Stimulated activated CD4-positive, alpha-beta T cell treated with anti-CD3 and anti-CD28 coated beads, Interleukin-2, amount 100 ng/mL, for 4 hours (primary cell): ENCODE measurements around the gene DNAL4.

Source experiments
- DNase-seq: peaks from one replicate; pipeline ENCODE4 v3.0.0-alpha.2; 2020; ENCODE audit warnings: low read depth

The DNAL4 gene

DNA sequence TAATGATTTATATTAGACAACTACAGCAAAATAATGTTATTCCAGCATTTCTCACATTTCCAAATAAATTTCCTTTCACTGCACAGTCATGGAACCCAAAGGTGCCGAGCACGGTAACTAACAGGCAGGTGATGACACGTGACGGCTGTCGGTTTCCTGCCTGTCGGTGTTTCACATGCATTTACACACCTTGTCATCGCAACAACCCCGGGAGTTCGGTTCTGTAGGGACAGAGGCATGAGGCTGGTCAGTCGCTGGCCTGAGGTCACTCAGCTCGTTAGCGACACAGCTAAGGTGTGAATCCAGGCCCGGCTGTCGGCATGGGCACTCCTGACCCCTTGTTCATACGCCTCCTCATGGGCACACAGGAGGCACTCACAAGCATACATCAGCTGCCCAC is 9.9 kb downstream of the DNAL4 start:
- DNase-seq = no peak

DNA sequence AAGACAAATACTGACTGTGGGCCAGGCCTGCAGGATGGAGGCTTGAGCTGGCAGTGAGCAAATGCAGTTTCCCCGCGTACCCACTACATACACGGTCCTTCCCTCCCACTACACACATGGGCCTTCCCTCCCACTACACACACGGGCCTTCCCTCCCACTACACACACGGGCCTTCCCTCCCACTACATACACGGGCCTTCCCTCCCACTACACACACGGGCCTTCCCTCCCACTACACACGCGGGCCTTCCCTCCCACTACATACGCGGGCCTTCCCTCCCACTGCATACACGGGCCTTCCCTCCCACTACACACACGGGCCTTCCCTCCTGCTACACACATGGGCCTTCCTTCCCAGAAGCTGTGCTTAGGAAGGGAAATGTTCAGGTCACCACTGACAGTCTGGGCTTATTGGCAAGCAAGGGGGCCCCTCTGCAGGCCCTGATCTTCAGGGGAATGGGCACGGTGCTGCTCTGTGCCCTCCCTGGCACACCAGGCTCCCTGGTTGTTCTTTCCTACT is 10.8 kb downstream of the DNAL4 start:
- no peak for DNase-seq

DNA sequence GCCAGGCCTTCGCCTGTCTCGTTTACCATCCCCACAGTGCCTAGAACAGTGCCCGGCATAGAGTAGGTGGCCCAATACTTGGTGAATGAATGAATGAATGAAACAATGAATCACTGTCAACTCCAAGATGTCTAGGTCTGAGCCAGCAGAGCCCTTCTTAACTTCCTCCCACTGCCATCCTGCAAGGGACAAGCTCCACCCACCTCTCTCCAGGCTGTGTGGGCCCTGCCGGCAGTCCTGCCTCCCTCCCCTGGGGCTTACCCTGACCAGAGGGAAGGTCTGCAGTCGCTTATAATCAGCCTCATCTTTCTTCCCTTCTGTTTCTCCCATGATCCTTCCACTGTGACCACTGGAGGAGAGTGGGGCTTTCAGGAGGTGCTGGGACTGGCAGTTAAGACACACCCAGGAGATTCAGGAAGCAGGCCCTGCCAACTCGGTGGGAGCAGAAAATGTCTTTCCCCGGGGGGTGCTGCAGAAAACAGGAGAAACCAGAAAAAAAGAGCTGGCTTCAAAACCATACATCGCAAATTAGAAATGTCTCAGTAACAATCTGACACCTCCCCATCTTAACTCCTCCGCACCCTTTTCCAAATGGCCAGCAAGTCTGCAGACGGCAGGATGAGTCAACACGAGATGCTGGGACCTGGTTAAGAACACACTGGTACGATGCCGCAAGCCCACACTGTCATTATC is 11.4 kb downstream of the DNAL4 start:
- no peak for DNase-seq

DNA sequence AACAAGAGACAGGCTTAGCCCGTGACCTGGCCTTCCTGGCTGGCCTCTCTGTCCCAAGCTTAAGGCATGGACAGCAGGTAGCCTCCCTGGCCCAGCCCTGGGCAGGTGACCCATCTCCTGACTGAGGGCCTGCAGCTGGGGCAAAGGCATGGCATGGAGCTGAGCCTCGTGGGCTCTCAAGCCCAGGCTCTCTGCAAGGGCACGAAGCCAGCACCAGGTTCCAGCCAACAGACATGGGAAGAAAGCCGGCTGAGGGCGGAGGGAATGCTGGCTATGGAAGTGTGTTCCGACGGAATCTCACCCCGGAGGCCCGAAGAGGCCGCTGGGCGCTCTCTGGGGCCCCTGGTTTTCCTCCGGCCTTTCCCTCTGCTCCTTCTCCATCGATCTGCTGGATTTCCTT is 12.9 kb downstream of the DNAL4 start:
- DNase-seq = no peak

DNA sequence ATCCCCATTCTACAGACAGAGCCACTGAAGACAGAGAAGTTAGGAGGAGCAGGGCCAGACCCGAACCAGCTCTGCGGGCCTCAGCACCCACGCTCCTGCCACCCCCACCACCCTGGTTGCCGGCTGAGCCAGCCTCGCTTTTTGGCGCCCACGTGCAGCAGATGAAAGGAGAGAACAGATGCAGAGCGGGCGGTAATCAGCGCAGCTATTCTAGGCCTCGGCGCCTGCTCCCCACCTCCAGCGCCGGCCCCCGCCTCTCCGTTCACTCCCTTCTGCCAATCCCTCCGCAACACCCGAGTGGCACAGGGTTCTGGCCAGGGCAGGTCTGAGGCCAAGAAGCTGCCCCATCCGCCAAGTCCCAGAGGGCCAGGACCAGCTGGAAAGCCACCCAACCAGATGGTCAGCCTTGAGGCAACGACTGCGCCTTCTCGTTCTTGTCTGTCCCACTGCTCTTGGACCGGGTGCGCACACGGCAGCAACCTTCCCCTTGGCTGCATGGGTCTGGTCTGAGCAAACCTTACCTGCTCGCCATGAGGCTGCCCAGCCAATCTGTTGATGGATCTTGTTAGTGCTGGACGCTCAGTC is 16.8 kb downstream of the DNAL4 start:
- no peak for DNase-seq

DNA sequence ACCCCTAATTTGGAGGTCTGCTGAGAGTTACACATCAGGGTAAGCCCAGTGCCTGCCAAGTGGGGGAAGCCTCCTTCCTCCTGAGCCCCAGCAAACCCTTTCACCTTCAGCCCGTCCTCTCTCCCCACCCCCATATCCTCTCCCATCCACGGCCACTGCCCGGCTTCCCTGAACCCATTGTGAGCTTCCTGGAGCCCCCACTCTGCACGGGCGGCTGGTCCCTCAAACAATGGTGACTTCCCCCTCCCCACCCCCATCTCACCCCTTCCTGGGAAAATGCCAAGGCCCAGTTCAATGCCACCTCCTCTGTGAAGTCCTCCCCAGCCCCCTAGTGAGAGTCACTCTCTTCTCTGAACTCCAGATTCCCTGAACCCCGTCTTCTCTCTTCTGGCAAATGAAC is 17.9 kb downstream of the DNAL4 start:
- no peak for DNase-seq

DNA sequence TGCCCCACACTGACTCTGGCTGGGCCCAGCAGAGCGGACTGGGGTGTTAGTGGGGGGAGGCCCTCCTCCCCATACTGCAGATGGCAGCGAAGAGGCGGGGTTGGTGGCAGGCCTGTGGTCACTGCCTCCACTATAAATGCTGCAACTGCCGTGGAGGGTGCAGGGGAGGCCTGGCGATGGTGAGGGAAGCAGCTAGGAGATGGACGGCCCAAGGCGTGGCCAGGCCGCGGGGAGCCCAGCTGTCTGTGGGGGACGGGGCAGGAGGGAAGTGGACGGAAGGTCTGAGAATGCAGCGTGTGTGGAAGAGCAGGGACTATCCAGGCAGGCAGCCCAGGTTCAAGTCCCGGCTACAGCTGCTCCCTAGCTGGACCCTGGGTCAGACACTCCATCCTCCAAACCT is 18.3 kb downstream of the DNAL4 start:
- DNase-seq = no peak

DNA sequence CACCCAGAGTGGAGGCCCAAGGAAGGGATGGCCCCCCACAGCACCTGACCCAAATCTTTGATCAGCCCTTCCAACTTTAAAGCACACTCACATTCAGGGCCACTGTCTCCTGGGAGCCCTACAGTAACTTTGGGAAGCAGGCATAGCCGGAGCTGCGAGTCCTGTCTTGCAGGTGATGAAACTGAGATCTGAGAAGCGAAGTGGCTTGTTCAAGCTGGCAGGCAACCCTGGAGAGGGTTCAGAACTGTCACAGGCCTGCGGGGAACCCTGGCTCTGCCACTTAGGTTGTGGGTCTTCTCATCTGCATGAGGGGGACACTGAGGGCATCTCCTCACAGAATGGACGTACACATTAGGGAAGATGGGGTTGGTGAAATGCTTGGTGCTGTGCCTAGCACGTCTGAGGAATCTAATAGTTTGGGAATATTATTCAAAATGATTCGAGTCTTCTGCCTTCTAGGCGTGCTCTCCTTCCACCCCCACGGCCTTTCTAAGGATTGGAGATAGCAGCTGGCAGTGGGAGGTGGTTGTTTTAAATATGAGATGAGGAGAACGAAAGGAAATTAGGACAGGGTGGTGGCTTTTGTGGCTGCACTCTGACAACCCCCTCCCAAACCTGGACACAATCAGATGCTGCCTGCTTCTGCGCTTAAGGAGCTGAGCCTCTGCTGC is 19.3 kb downstream of the DNAL4 start:
- DNase-seq = no peak

GRCh38 chr22:38773363-38773946 is 20.5 kb downstream of the DNAL4 start:
- DNase-seq = no peak

DNA sequence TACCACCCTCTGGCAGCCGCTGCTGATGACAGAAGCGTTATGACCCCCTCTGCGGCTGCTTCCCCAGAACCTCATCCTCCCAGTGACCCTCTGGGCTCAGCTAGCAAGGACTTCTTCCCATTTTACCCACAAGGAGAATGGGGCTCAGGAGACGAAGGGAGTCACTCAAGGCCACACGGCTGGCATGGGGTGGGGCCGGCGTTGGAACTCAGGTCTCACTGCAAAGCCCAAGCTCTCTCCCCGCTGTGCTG is 21.4 kb downstream of the DNAL4 start:
- DNase-seq = no peak

GRCh38 chr22:38770257-38770949 is 23.5 kb downstream of the DNAL4 start:
- DNase-seq = no peak

DNA sequence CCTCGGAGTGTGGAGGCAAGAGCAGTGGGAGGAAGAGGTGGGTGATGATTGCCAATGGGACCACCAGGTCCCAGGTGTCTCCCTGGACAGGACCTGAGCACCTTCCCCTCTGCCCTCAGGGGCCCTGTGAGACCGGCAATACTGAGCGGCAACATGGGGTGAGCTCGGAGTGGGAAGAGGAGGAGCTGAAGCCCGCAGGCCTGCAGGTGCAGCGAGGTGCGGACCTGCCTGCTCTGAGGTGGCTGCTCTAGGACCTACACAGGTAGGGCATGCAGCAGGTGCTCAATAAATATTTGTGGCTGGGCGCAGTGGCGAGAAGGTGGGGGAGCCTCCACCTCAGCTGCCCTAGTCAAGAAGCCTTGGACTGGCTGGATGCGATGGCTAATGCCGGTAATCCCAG is 25.9 kb downstream of the DNAL4 start:
- DNase-seq = no peak

DNA sequence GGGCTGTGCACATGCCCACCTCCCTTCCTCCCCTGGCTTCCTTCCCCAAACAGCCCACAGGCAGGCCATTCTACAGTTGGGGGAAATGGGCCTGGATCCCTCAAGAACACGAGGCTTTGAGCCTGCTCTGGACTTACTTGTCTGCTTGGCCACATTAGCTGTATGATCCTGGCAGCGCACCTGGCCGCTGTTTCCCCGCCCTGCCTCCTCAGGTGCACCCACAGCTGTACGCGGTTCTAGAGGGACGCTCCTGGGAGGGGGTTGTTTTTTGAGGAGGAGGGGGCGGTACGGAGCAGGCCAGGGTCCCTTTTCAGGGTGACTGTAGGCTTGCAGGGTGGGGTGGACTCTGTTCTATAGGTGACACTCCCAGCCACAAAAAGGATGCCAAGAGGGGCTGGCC is 26.6 kb downstream of the DNAL4 start:
- DNase-seq = no peak

DNA sequence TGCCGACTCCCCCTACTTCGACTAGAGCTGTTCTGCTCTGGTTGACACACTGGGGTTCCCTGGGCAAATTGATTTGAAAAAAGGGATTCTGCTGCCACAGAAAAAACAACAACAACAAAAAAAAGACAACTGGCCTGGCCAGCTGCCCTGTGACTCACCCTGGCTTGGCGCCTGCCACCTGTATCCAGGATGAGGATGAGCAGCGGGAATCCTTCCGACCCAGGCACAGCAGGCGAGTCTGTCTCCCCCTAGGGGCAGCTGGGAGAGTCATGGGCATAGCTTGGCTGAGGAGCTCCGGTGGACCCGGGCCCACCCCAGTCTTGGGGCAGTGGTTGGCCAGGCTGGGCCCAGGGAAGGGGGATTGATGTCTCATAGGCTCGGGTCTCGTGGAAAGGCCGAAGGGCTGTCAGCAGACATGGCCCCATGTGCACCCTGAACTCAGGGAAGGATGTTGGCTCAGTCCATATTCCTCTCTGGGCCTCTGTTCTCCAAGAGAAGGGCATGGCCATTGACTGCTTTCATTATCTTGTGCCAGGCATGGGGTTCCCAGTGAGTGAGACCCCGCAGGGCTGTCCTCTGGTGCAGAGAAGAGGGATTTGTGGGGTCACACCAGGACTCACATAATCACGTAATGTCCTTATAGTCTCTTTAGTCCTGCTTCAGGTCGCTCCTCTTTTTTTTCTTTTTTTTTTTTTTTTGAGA is 27.7 kb downstream of the DNAL4 start:
- no peak for DNase-seq

- DNase-seq = no peak
These were observed 31.4 kb downstream of the DNAL4 start for GRCh38 chr22:38762551-38762983.

- DNase-seq = no peak
These were observed 32.5 kb downstream of the DNAL4 start for GRCh38 chr22:38761202-38762162.

DNA sequence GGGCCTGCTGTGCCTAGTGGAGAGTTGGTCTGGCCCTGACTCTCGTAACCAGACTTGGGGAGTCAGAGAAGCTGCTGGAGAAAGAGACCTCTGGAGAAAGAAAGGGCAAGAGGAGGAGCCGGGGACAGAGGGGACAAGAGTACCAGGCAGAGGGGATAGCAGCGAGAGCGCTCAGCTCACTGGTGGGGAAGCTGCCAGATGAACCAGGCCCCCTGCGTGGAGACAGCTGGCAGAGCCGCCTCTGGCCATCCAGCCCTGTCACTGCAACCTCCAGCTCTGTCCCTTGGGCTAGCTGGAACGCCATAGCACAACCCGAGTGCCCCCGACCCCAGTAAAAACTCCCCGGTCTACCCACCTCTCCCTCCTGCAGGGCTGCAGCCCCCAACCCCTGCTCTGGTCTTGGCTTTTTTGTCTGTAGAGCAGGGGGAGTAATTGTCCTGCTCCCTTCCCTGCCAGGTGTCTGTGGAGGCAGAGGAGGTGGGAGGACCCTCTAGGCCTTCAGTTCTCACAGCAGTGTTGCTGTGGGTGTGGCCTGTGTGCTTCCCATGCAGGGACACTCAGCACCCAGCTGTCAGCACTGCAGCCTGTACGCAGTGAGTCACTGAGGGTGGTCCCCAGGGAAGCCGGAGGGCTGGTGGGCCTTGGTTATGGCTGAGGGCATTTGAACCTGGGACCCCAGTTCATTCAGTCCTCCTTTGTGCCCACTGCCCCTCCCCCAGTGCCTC is 33.3 kb downstream of the DNAL4 start:
- DNase-seq = no peak

GRCh38 chr22:38759005-38759404 is 34.9 kb downstream of the DNAL4 start:
- DNase-seq = no peak

DNA sequence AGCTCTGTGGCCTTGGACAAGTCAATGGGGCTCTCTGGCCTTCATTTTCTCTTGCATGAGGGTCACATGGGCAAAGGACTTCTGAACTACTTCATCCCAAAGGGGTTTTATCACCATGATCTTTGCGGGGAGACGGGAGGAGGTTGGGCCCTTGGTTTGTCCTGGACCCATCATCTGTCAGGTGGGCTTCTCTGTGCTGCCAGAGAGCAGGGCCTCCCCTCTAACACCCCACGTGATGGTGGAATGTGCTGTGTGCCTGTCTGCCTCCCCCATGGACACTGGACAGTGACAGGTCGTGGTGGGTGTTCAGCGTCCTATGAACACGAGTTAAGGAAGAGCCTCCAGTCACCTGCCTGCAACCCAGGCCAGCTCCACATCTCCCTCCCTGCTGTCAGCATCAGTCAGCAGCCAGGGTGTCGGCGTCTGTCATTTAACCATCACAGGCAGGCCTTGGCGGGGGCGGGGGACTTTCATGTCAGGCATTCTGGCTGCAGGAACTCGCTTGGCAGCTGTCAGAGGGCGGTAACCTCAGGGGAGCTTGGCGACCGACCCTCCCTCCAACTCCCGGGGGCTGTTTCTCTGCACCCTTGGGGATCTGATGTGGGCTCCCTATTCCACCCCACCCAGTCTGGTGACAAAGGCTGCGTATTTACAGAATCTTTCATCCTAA is 35.5 kb downstream of the DNAL4 start:
- DNase-seq = peak; percentile 69

- DNase-seq = no peak
These were observed 36.5 kb downstream of the DNAL4 start for GRCh38 chr22:38757464-38757757.
